Small intestine (tissue), 7 donors: ENCODE results near the gene PTPRK. TPM values are rescaled to one million over a fixed set of nuclear protein-coding genes. Genes with fewer than 3 reads are reported as not detected.

ENCODE experiments used
- DNase-seq, 2 donors: peaks; one replicate each; pipeline versions ENCODE4 v3.0.0 to v3.0.0-alpha.2; 2013
- FAIRE-seq: peaks from 2 replicates; lab custom pipeline; 2012; peaks lifted over from hg19 to GRCh38; lab: Jason Lieb, UNC
- H3K27ac ChIP-seq, 3 donors: one replicate each; pipeline ENCODE4 v1.5.1; 2013; ENCODE audit warnings: low read length in 2 of 3, mild to moderate bottlenecking in 2 of 3, control low read depth in 1 of 3, inconsistent platforms in 1 of 3, low read depth in 1 of 3, moderate library complexity in 1 of 3
- H3K27me3 ChIP-seq, 3 donors: one replicate each; pipeline ENCODE4 v1.6.1; 2013; ENCODE audit warnings: low read length in 3 of 3, inconsistent platforms in 1 of 3; ENCODE audit not compliant: control insufficient read depth in 3 of 3, insufficient read depth in 3 of 3
- H3K36me3 ChIP-seq, 3 donors: one replicate each; pipeline ENCODE4 v1.6.1; 2013; ENCODE audit warnings: low read length in 3 of 3, inconsistent platforms in 1 of 3, low read depth in 1 of 3, mild to moderate bottlenecking in 1 of 3, moderate library complexity in 1 of 3; ENCODE audit not compliant: control insufficient read depth in 3 of 3, insufficient read depth in 2 of 3
- H3K4me1 ChIP-seq, 3 donors: one replicate each; pipeline ENCODE4 v1.6.1; 2013; ENCODE audit warnings: low read length in 2 of 3, inconsistent platforms in 1 of 3, low read depth in 1 of 3, mild to moderate bottlenecking in 1 of 3, moderate library complexity in 1 of 3; ENCODE audit not compliant: control insufficient read depth in 3 of 3, insufficient read depth in 2 of 3
- H3K4me3 ChIP-seq, 3 donors: one replicate each; pipeline ENCODE4 v1.5.1; 2013; ENCODE audit warnings: low read length in 3 of 3, control low read depth in 1 of 3, inconsistent platforms in 1 of 3, low read depth in 1 of 3, mild to moderate bottlenecking in 1 of 3, moderate library complexity in 1 of 3
- H3K9me3 ChIP-seq, 2 donors: one replicate each; pipeline ENCODE4 v1.6.1; 2013; ENCODE audit warnings: low read depth in 1 of 2, low read length in 1 of 2; ENCODE audit not compliant: control insufficient read depth in 2 of 2, insufficient read depth in 1 of 2
- WGBS, 3 donors: extraction: QIAGEN DNeasy Blood & Tissue Kit; methylation state at CpG; one replicate each; pipeline ENCODE4 v1.1.7; 2013; 5-methylcytosine and 5-hydroxymethylcytosine counted together
- polyA plus RNA-seq, 4 donors: library from polyadenylated mRNA; stranded (reverse) in 3 of 4; unstranded in 1 of 4; fragments of 200-250 nt in 3 of 4; fragments of 120-200 nt in 1 of 4; gene quantifications; one replicate each; pipeline versions ENCODE4 v1.2.1 to v1.2.3, GENCODE V29; 2013
- donor health status: healthy with polysubstance abuse.
- donor health status: control.
- donor health status: control.
- donor health status: Bipolar disorder and iron deficiency.
- donor health status: healthy.

Gene PTPRK
- polyA plus RNA-seq, 4 donors, result 15.9 to 72.5 (median 20.6) TPM

- Histone ChIP-seq H3K9me3 (no peaks in the 10 kb centered on the region), H3K4me1 (no peaks in the 10 kb centered on the region), H3K36me3 (peaks cover 2 to 9% (median 3%) of the 10 kb centered on the region in 3 donors), H3K27ac (no peak overlapping the region), H3K27me3 (no peaks in the 10 kb centered on the region), H3K4me3 (no peak overlapping the region)
- DNase-seq, result no peak
- WGBS, 3 donors, result 79 to 81% (median 81%) methylated on average over 2 of the region's 2 CpGs
- peak; percentile 67 for FAIRE-seq
Observed at GRCh38 chr6:128078276-128078675, 442.1 kb downstream of the PTPRK start.

- DNase-seq (no peak), FAIRE-seq (no peak)
- Histone ChIP-seq H3K27ac (no peak overlapping the region), H3K4me3 (no peak overlapping the region), H3K9me3 (no peaks in the 10 kb centered on the region), H3K27me3 (no peaks in the 10 kb centered on the region), H3K36me3 (peaks cover 0 to 7% (median 3%) of the 10 kb centered on the region in 3 donors), H3K4me1 (no peaks in the 10 kb centered on the region)
- 87 to 96% (median 94%) methylated on average over 1 of the region's 1 CpG for WGBS, 3 donors
Observed at GRCh38 chr6:128076843-128077242, 443.6 kb downstream of the PTPRK start.

- H3K4me3 ChIP-seq, result no peak overlapping the region
- WGBS, 3 donors, result 90 to 99% (median 96%) methylated on average over 2 of the region's 2 CpGs
- no peak overlapping the region for H3K27ac ChIP-seq
- no peaks in the 10 kb centered on the region for H3K27me3 ChIP-seq
- peaks cover 0 to 4% (median 3%) of the 10 kb centered on the region in 3 donors for H3K36me3 ChIP-seq
- H3K9me3 ChIP-seq, result no peaks in the 10 kb centered on the region
- no peak for DNase-seq
- no peak for FAIRE-seq
- no peaks in the 10 kb centered on the region for H3K4me1 ChIP-seq
Observed at GRCh38 chr6:128074567-128074966, 445.8 kb downstream of the PTPRK start.

GRCh38 chr6:128073389-128073788 is 447.0 kb downstream of the PTPRK start:
- Histone ChIP-seq H3K36me3 (peaks cover 0 to 4% (median 2%) of the 10 kb centered on the region in 3 donors), H3K9me3 (no peaks in the 10 kb centered on the region), H3K27ac (no peak overlapping the region), H3K27me3 (no peaks in the 10 kb centered on the region), H3K4me3 (no peak overlapping the region), H3K4me1 (no peaks in the 10 kb centered on the region)
- DNase-seq (no peak), FAIRE-seq (no peak)
- 90 to 100% (median 94%) methylated on average over 1 of the region's 1 CpG for WGBS, 3 donors

- Histone ChIP-seq H3K27me3 (no peaks in the 10 kb centered on the region), H3K27ac (no peak overlapping the region), H3K36me3 (peaks cover 0 to 15% (median 2%) of the 10 kb centered on the region in 3 donors), H3K9me3 (no peaks in the 10 kb centered on the region), H3K4me3 (no peak overlapping the region), H3K4me1 (no peaks in the 10 kb centered on the region)
- WGBS, 3 donors, result 79 to 89% (median 84%) methylated on average over 3 of the region's 3 CpGs
- FAIRE-seq (no peak), DNase-seq (no peak)
Observed at GRCh38 chr6:128071212-128071611, 449.2 kb downstream of the PTPRK start.

- Histone ChIP-seq H3K4me1 (no peaks in the 10 kb centered on the region), H3K27me3 (no peaks in the 10 kb centered on the region), H3K9me3 (no peaks in the 10 kb centered on the region), H3K4me3 (no peak overlapping the region), H3K27ac (no peak overlapping the region), H3K36me3 (peaks cover 0 to 13% (median 0%) of the 10 kb centered on the region in 3 donors)
- no peak for FAIRE-seq
- WGBS, 3 donors, result 63 to 66% (median 64%) methylated on average over 3 of the region's 3 CpGs
- no peak for DNase-seq
Observed at GRCh38 chr6:128070406-128070805, 450.0 kb downstream of the PTPRK start.

- H3K4me3 ChIP-seq, result no peak overlapping the region
- 94 to 99% (median 97%) methylated on average over 2 of the region's 2 CpGs for WGBS, 3 donors
- peaks cover 0 to 11% (median 0%) of the 10 kb centered on the region in 3 donors for H3K36me3 ChIP-seq
- no peaks in the 10 kb centered on the region for H3K27me3 ChIP-seq
- no peaks in the 10 kb centered on the region for H3K9me3 ChIP-seq
- H3K27ac ChIP-seq, result no peak overlapping the region
- FAIRE-seq (no peak), DNase-seq (no peak)
- peaks cover 0 to 5% (median 0%) of the 10 kb centered on the region in 3 donors for H3K4me1 ChIP-seq
Observed at GRCh38 chr6:128069188-128069587, 451.2 kb downstream of the PTPRK start.

GRCh38 chr6:128068119-128068479 is 452.3 kb downstream of the PTPRK start:
- Histone ChIP-seq H3K27me3 (no peaks in the 10 kb centered on the region), H3K4me3 (no peak overlapping the region), H3K27ac (no peak overlapping the region), H3K9me3 (no peaks in the 10 kb centered on the region), H3K36me3 (peaks cover 0 to 13% (median 3%) of the 10 kb centered on the region in 3 donors), H3K4me1 (peaks cover 0 to 11% (median 0%) of the 10 kb centered on the region in 3 donors)
- FAIRE-seq, result no peak
- 95 to 96% (median 96%) methylated on average over 5 of the region's 5 CpGs for WGBS, 3 donors
- DNase-seq, result no peak
